Measurements from ENCODE around the gene LRCH3.

Gene LRCH3

GRCh38 chr3:197889204-197889930, 98.3 kb downstream of the LRCH3 start:
- TF ChIP-seq, protein P1, sequence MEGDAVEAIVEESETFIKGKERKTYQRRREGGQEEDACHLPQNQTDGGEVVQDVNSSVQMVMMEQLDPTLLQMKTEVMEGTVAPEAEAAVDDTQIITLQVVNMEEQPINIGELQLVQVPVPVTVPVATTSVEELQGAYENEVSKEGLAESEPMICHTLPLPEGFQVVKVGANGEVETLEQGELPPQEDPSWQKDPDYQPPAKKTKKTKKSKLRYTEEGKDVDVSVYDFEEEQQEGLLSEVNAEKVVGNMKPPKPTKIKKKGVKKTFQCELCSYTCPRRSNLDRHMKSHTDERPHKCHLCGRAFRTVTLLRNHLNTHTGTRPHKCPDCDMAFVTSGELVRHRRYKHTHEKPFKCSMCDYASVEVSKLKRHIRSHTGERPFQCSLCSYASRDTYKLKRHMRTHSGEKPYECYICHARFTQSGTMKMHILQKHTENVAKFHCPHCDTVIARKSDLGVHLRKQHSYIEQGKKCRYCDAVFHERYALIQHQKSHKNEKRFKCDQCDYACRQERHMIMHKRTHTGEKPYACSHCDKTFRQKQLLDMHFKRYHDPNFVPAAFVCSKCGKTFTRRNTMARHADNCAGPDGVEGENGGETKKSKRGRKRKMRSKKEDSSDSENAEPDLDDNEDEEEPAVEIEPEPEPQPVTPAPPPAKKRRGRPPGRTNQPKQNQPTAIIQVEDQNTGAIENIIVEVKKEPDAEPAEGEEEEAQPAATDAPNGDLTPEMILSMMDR (conservative IDR thresholded peaks at IDR 0.05; ENCODE audit: low read length), result no peak
- DNase-seq (ENCODE audit: low read depth), result no peak
- no peak overlapping the region for H3K4me3 ChIP-seq (ENCODE audit: low read length)

GRCh38 chr3:197890693-197891092, 99.6 kb downstream of the LRCH3 start:
- DNase-seq (ENCODE audit: low read depth), result no peak
- no peak overlapping the region for H3K4me3 ChIP-seq (ENCODE audit: low read length)
- TF ChIP-seq, protein P1 (conservative IDR thresholded peaks at IDR 0.05; ENCODE audit: low read length), result no peak

- no peak for DNase-seq (ENCODE audit: low read depth)
- TF ChIP-seq, protein P1 (conservative IDR thresholded peaks at IDR 0.05; ENCODE audit: low read length), result no peak
- H3K4me3 ChIP-seq (ENCODE audit: low read length), result no peak overlapping the region
Measured at GRCh38 chr3:197892162-197892561, 101.1 kb downstream of the LRCH3 start.

GRCh38 chr3:197896421-197896820, 105.4 kb downstream of the LRCH3 start:
- TF ChIP-seq, protein P1 (conservative IDR thresholded peaks at IDR 0.05; ENCODE audit: low read length), result no peak
- peak; percentile 15 for DNase-seq (ENCODE audit: low read depth)
- H3K4me3 ChIP-seq (ENCODE audit: low read length), result no peak overlapping the region

DNA sequence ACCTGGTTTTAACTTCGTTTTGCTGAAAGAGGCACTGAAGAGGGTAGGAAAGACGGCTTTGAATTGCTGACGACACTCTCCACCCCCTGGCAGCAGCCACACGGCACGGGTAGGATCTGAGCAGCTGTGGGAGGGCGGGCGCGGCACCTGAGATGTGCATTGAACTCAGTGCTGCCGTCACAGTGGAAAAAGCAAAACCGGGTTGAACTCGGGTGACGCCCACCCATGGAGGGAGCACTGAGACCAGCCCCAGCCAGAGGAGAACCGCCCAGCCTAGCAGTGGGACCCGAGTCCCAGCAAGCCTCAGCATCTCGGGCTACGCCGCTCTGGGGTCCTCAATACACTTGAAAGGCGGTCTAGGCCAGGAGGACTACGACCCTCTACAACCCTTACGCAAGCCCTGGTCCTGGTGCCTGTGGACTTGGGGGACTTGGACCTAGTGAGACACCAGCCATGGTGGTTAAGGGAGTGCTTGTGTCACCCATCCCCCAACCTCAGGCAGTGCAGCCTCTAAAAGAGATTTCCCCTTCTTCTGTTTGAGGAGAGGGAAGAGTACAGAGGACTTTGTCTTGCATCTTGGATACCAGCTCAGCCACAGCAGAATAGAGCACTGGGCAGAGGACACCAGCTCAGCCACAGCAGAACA, 108.9 kb downstream of the LRCH3 start:
- H3K4me3 ChIP-seq (ENCODE audit: low read length), result no peak overlapping the region
- TF ChIP-seq, protein P1 (conservative IDR thresholded peaks at IDR 0.05; ENCODE audit: low read length), result no peak

GRCh38 chr3:197901626-197902025, 110.6 kb downstream of the LRCH3 start:
- DNase-seq (ENCODE audit: low read depth), result no peak
- H3K4me3 ChIP-seq (ENCODE audit: low read length), result no peak overlapping the region
- TF ChIP-seq, protein P1 (conservative IDR thresholded peaks at IDR 0.05; ENCODE audit: low read length), result no peak

More for the DNA sequence above, 108.9 kb downstream of the LRCH3 start:
- no peak for DNase-seq (ENCODE audit: low read depth)

Data from AG10803 (cell line).